Measurements from ENCODE around the gene KIF16B. TPM values are rescaled to one million over a fixed set of nuclear protein-coding genes. Genes with fewer than 3 reads are reported as not detected.

KIF16B gene
- total RNA-seq, 4 donors from 2014 or later = 15.7 to 29.0 (median 19.3) TPM

DNA sequence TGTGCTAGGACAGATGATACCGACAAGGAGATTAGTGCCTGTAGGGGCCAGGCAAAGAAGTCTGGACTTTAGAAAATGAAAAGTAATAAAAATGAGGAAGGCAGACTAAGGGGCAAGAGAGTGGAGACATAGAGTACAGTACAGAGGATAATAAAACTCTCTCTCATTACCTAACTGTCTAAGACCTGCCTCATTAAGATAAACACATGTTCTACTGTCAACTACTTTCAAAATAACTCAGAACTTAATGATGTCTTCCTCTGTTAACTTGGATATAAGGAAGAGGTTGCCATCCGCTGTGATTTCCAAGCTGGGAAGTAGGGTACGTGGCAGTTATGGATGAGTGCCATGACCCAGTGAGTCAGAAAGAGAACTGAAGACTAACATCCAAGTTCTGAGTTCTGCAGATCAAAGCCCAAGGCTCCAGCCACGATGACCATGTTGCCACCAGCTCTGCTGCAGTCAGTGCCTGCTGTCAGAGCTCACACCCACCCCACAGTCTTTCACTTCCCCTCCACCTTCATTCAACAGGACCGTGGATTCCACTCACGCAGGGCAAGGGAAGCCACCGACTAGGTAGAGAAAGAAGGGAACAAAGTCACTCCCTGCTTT, 81.8 kb downstream of the KIF16B start:
- peak; percentile 32 for ATAC-seq (ENCODE audit: low FRiP score)
- no peak for DNase-seq (ENCODE audit: low spot score)
- TF ChIP-seq, protein P1, sequence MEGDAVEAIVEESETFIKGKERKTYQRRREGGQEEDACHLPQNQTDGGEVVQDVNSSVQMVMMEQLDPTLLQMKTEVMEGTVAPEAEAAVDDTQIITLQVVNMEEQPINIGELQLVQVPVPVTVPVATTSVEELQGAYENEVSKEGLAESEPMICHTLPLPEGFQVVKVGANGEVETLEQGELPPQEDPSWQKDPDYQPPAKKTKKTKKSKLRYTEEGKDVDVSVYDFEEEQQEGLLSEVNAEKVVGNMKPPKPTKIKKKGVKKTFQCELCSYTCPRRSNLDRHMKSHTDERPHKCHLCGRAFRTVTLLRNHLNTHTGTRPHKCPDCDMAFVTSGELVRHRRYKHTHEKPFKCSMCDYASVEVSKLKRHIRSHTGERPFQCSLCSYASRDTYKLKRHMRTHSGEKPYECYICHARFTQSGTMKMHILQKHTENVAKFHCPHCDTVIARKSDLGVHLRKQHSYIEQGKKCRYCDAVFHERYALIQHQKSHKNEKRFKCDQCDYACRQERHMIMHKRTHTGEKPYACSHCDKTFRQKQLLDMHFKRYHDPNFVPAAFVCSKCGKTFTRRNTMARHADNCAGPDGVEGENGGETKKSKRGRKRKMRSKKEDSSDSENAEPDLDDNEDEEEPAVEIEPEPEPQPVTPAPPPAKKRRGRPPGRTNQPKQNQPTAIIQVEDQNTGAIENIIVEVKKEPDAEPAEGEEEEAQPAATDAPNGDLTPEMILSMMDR (IDR thresholded peaks at IDR 0.05) = no peak

DNA sequence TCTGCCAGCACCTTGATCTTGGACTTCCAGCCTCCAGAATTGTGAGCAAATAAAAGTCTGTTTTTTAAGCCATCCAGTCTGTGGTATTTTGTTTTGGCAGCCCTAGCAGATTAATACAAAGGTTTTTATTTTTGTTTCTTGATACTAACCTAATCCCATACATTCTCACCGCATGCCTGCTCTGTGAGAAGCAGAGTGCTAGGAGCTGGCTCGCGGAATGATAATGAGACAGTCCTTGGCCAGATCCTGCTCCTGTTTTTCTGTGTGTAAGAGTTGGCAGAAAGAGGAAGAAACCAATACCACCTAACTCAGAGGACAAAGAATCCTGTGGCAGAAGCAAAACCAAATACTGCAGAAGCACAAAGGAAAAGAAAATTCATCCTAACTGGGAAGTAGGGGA, 82.6 kb downstream of the KIF16B start:
- ATAC-seq (ENCODE audit: low FRiP score) (no peak), DNase-seq (ENCODE audit: low spot score) (no peak)
- TF ChIP-seq, protein P1 (IDR thresholded peaks at IDR 0.05) = no peak

DNA sequence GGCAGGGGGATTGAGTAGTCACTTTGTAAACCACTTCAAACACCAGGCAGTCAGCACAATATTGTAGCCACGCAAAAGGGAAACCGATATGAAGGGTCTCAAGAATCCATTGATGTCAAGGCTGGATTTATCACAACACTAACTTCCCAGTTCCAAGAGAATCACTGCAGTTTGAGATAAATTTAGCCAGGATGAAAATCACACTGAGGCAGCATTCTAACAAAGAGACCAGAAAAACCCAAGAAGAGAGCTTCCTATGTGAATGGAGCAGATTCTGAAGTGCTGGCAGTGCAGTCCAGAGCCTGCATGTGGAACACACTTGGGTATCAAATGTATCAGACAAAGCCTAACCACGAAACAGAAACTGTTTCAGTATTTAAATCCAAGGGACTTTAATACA, 84.6 kb downstream of the KIF16B start:
- TF ChIP-seq, protein P1 (IDR thresholded peaks at IDR 0.05) = no peak
- ATAC-seq (ENCODE audit: low FRiP score) (no peak), DNase-seq (ENCODE audit: low spot score) (no peak)

DNA sequence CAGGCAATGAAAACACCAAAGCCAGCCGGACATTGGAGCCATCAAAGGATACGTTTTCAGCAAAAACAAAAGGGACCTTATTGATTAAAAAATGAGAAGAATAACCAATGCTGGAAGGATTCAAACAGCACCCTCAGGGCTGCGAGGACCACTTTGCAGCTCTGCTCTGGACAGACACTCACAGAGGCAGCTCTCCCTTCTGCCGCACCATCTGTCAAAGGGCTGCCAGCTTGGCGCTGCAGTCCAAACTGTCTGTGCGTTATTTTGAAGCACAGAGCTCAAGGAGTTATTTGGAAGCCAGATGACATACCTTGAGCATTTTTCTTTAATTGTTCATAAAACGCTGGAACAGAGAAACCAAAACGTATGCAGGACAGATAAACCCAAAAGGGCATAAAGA, 85.2 kb downstream of the KIF16B start:
- no peak for ATAC-seq (ENCODE audit: low FRiP score)
- DNase-seq (ENCODE audit: low spot score) = no peak
- TF ChIP-seq, protein P1 (IDR thresholded peaks at IDR 0.05) = no peak

GRCh38 chr20:16486532-16486931, 86.7 kb downstream of the KIF16B start:
- DNase-seq (ENCODE audit: low spot score) (no peak), ATAC-seq (ENCODE audit: low FRiP score) (no peak)
- TF ChIP-seq, protein P1 (IDR thresholded peaks at IDR 0.05) = no peak

DNA sequence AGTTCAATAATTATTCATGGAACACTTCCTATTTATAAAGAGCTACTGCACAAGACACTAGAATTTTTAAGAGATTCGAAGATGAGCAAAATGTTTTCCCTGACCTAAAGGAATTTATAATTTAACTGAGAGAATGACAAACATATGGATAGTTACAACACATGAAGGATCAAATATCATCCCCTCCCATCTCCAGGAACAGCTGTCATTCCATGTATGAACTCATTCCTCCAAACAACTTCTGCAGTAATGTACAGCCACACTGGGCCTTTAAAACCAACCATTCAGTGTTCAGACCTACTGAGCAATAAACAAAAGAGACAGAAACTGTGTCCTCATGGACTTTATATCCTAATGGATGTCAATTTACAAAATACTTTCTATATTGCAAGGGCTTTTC, 87.8 kb downstream of the KIF16B start:
- no peak for ATAC-seq (ENCODE audit: low FRiP score)
- TF ChIP-seq, protein P1 (IDR thresholded peaks at IDR 0.05) = no peak
- DNase-seq (ENCODE audit: low spot score) = no peak

- no peak for ATAC-seq (ENCODE audit: low FRiP score)
Observed at GRCh38 chr20:16483024-16483423, 90.2 kb downstream of the KIF16B start.

More at GRCh38 chr20:16483024-16483423, 90.2 kb downstream of the KIF16B start:
- DNase-seq (ENCODE audit: low spot score) = no peak
- TF ChIP-seq, protein P1 (IDR thresholded peaks at IDR 0.05) = no peak
